Gastroesophageal sphincter (tissue), 4 donors: Measurements from ENCODE around the gene ITK. TPM values are rescaled to one million over a fixed set of nuclear protein-coding genes. Genes with fewer than 3 reads are reported as not detected.
"Not testable (repeated sequence)": the region's sequence is repeated elsewhere in the genome, so short reads cannot be mapped to it uniquely, and the experiment has no call there.

Experiments used
- ATAC-seq: fragments of 150-250 bp; one replicate; pipeline ENCODE4 v1.9.1; 2016; ENCODE audit warnings: mild to moderate bottlenecking, moderate library complexity
- H3K27ac ChIP-seq, 4 donors: fragments of 200-600 bp; sonication (generic) in 3 of 4; 1 replicate in 3 of 4; 2 replicates in 1 of 4; pipeline ENCODE4 v1.5.1; 2016 to 2019
- H3K27me3 ChIP-seq: fragments of 200-600 bp; sonication (generic); one replicate; pipeline ENCODE4 v1.5.1; 2019
- H3K36me3 ChIP-seq, 2 donors: fragments of 200-600 bp; sonication (generic); one replicate each; pipeline ENCODE4 v1.5.1; 2019; ENCODE audit warnings: control low read depth in 1 of 2
- H3K4me1 ChIP-seq, 3 donors: fragments of 200-600 bp; sonication (generic); 1 replicate in 2 of 3; 2 replicates in 1 of 3; pipeline ENCODE4 v1.5.1; 2016 to 2019; ENCODE audit warnings: control low read depth in 2 of 3
- H3K4me3 ChIP-seq, 2 donors: fragments of 200-600 bp; sonication (generic); one replicate each; pipeline ENCODE4 v1.5.1; 2019; ENCODE audit warnings: mild to moderate bottlenecking in 1 of 2, moderate library complexity in 1 of 2
- H3K9me3 ChIP-seq, 3 donors: fragments of 200-600 bp; sonication (generic); one replicate each; pipeline ENCODE4 v1.5.1; 2017 to 2019; ENCODE audit warnings: control low read depth in 2 of 3
- EP300 ChIP-seq: sonication (generic); formaldehyde crosslinking; IDR thresholded peaks from one replicate; pipeline ENCODE4 v1.6.1; 2017; ENCODE audit warnings: antibody characterized with exemption, mild to moderate bottlenecking
- POLR2A ChIP-seq, 2 donors: fragments of 450-650 bp; IDR thresholded peaks; one replicate each; pipeline ENCODE4 v1.6.1; 2017; ENCODE audit warnings: antibody characterized with exemption in 2 of 2, mild to moderate bottlenecking in 2 of 2, moderate library complexity in 1 of 2
- POLR2AphosphoS5 ChIP-seq: sonication (generic); formaldehyde crosslinking; IDR thresholded peaks from one replicate; pipeline ENCODE4 v1.6.1; 2017; ENCODE audit warnings: antibody characterized with exemption
- WGBS, 2 donors: methylation state at CpG; one replicate each; pipeline ENCODE4 v1.1.5; 2018; ENCODE audit warnings: low coverage in 1 of 2; 5-methylcytosine and 5-hydroxymethylcytosine counted together
- total RNA-seq, 4 donors: library from RNA; depleted of rRNA; stranded (reverse); fragments of >200 nt; gene quantifications; one replicate each; pipeline ENCODE4 v1.1.0, GENCODE V29; 2016
- TF ChIP-seq, protein P1 (sequence below), 4 experiments: fragments of 200-600 bp in 2 of 4; fragments of 450-650 bp in 2 of 4; sonication (generic) in 1 of 4; IDR thresholded peaks; one replicate each; pipeline ENCODE4 v1.5.1; 2017 to 2019; ENCODE audit warnings: antibody characterized with exemption in 4 of 4, mild to moderate bottlenecking in 2 of 4, moderate library complexity in 2 of 4

Gene ITK
- total RNA-seq, 4 donors from 2014 or later = 0.52 to 3.1 (median 1.8) TPM

DNA sequence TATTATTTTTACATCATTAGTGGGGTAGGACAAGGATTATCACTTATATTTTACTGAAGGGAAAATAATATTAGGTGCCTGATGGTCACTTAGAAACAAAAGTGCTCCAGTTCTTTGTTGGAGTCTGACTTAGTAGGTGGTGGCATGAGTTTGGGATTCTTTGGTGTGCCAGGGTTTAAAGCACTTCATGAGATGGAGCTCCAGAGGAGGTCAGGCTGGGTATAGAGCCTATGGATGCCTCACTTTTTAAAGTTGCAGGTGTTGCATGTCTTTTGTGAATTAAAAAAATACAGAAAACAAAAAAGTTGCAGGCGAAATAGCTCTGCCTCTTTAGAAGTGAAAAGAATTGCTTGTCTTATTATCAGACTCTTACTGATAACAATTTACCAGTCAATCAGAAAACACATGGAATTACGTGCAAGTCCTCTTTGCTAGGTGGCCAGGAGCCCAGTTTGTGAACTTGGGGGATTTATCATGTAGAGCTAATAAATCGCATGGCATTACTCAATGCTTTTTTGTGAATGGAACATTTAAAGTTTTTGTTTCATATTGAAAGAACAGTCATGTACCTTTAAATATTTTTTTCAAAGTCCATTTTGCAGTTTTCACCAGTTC is 1.6 kb downstream of the ITK start:
- TF ChIP-seq, protein P1, sequence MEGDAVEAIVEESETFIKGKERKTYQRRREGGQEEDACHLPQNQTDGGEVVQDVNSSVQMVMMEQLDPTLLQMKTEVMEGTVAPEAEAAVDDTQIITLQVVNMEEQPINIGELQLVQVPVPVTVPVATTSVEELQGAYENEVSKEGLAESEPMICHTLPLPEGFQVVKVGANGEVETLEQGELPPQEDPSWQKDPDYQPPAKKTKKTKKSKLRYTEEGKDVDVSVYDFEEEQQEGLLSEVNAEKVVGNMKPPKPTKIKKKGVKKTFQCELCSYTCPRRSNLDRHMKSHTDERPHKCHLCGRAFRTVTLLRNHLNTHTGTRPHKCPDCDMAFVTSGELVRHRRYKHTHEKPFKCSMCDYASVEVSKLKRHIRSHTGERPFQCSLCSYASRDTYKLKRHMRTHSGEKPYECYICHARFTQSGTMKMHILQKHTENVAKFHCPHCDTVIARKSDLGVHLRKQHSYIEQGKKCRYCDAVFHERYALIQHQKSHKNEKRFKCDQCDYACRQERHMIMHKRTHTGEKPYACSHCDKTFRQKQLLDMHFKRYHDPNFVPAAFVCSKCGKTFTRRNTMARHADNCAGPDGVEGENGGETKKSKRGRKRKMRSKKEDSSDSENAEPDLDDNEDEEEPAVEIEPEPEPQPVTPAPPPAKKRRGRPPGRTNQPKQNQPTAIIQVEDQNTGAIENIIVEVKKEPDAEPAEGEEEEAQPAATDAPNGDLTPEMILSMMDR (IDR thresholded peaks at IDR 0.05) = no peak
- TF ChIP-seq POLR2AphosphoS5 = no peak
- TF ChIP-seq EP300 = no peak
- no peak for TF ChIP-seq POLR2A (IDR thresholded peaks at IDR 0.05)
- Histone ChIP-seq H3K36me3 (no peaks in the 10 kb centered on the region), H3K27ac (no peak overlapping the region), H3K27me3 (peaks cover 5% of the 10 kb centered on the region), H3K4me1 (no peaks in the 10 kb centered on the region), H3K4me3 (no peak overlapping the region), H3K9me3 (peaks cover 0 to 5% (median 0%) of the 10 kb centered on the region in 3 donors)
- 63% methylated on average over 2 to 3 of the region's 3 CpGs for WGBS, 2 donors
- ATAC-seq = no peak

DNA sequence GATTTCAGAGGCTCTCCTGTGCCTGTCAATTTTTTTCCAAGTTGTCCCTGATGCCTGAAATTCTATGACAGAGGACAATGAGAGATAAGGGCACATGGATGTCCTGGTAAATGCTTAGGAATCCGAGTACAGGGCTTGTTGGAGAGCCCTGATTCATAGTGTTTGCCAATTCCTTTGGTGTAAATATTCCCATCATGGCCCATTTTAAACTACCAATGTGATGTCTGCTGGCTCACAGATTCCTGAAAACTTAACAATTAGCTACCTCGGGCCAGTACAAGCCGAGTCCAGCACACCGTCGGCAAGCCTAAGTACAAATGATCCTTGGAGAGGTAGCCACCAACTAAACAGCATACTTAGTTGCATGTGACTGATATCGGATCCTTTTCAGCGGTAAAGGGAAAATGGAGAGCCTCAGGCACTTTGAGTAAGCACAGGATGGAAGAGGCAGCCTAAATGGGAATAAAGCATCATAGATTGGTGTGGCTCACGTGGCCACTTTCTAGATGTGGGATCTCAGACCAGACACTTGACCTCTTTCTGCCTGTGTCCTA is 3.6 kb downstream of the ITK start:
- TF ChIP-seq, protein P1 (IDR thresholded peaks at IDR 0.05) = no peak
- TF ChIP-seq POLR2A (IDR thresholded peaks at IDR 0.05) (no peak), EP300 (no peak), POLR2AphosphoS5 (no peak)
- WGBS, 2 donors = 83 to 100% methylated on average over 3 to 5 of the region's 8 CpGs
- no peak for ATAC-seq
- Histone ChIP-seq H3K27ac (no peak overlapping the region), H3K27me3 (peaks cover 5% of the 10 kb centered on the region), H3K4me3 (no peak overlapping the region), H3K36me3 (no peaks in the 10 kb centered on the region), H3K4me1 (no peaks in the 10 kb centered on the region), H3K9me3 (peaks cover 0 to 5% (median 0%) of the 10 kb centered on the region in 3 donors)

DNA sequence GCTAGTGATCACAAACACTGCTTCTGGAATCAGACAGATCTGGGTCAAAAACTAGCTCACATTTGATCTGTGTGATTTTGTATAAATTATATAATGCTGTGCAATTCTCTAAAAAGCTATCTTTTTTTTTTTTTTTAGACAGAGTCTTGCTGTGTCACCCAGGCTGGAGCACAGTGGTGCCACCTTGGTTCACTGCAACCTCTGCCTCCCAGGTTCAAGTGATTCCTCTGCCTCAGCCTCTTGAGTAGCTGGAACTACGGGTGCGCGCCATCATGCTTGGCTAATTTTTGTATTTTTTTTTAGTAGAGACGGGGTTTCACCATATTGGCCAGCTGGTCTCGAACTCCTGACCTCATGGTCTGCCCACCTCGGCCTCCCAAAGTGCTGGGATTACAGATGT is 4.5 kb downstream of the ITK start:
- H3K4me3 ChIP-seq, H3K4me1 ChIP-seq, H3K27me3 ChIP-seq, H3K36me3 ChIP-seq, H3K27ac ChIP-seq, ATAC-seq, H3K9me3 ChIP-seq: not testable (repeated sequence)
- WGBS, 2 donors = 88 to 91% methylated on average over 3 to 4 of the region's 6 CpGs

DNA sequence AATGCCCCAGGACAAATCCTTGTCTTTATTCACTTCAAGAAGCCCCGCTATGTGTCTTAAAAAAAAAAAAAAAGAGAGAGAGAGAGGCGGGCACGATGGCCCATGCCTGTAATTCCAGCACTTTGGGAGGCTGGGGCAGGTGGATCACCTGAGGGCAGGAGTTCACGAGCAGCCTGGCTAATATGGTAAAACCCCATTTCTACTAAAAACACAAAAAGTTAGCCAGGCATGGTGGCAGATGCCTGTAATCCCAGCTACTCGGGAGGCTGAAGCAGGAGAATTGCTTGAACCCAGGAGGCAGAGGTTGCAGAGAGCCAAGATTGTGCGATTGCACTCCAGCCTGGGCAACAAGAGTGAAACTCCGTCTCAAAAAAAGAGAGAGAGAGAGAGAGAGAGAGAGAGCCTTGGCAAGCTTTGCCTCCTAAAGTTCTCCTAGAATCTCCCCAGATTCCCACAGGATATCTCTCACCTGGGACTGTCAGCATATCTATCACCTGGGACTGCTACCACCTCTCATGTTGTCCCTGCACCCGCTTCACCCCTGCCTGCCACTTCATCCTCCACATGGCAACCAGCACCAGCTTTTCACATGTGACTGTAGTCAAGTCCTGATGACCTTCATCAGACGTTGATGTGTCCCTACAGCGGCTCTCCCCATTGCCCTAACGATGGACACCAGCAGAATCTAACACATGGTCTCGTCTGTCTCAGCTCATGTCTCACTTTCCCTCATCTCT is 5.8 kb downstream of the ITK start:
- Histone ChIP-seq H3K4me1 (no peaks in the 10 kb centered on the region), H3K9me3 (peaks cover 0 to 5% (median 0%) of the 10 kb centered on the region in 3 donors), H3K36me3 (no peaks in the 10 kb centered on the region), H3K27ac (no peak overlapping the region), H3K4me3 (no peak overlapping the region), H3K27me3 (peaks cover 5% of the 10 kb centered on the region)
- ATAC-seq = no peak
- TF ChIP-seq, protein P1 (IDR thresholded peaks at IDR 0.05) = no peak
- TF ChIP-seq EP300 (no peak), POLR2A (IDR thresholded peaks at IDR 0.05) (no peak), POLR2AphosphoS5 (no peak)
- 74 to 78% methylated on average over 6 to 11 of the region's 12 CpGs for WGBS, 2 donors

DNA sequence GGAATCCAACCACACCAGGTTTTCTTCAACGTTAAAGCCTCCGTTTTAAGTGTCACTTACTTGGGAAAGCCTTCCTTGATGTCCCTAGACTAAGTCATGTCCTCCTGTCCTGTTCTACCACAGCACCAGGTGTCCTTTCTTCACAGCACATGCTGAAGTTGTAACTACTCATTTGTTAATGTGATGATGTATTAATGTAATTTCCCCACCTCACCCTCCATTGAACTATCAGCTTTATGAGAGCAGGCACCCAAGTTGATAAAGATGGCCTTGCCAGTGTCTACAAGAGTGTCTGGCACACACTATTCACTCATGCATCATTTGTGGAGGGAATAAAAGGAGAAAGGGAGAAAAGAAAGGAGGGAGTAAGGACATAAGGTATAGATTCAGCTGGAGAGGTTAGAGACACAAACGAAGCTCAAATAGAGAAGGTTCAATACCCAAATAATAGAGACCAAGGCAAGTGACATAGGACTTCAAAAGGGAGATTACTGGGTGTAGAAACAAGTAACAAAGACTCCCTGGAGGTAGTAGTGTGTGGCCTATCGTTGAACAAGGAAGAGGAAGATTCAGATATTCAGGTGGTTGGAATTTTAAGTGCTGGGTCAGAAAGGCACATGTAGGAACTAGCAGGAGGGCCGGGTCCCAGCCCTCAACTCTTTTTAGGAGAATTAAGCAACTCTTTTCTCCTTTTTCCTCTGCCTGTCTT is 6.6 kb downstream of the ITK start:
- Histone ChIP-seq H3K27ac (no peak overlapping the region), H3K9me3 (peaks cover 0 to 5% (median 0%) of the 10 kb centered on the region in 3 donors), H3K4me3 (no peak overlapping the region), H3K4me1 (no peaks in the 10 kb centered on the region), H3K36me3 (no peaks in the 10 kb centered on the region), H3K27me3 (peaks cover 5% of the 10 kb centered on the region)
- ATAC-seq = no peak
- TF ChIP-seq, protein P1 (IDR thresholded peaks at IDR 0.05) = no peak
- no peak for TF ChIP-seq POLR2A (IDR thresholded peaks at IDR 0.05)
- no peak for TF ChIP-seq POLR2AphosphoS5
- no peak for TF ChIP-seq EP300
- WGBS, 2 donors = 63 to 75% methylated on average over 4 to 5 of the region's 5 CpGs
